AG04449 (cell line): ENCODE results near the gene TTC21B.

Source experiments
- CTCF ChIA-PET: fragments of 350-600 bp; formaldehyde crosslinking; extraction: SDS; loops from one replicate; lab custom pipeline; 2021; ENCODE audit warnings: antibody characterized with exemption; lab: Yijun Ruan, JAX
- POLR2A ChIA-PET: fragments of 400-600, 350-600 bp; formaldehyde crosslinking; extraction: SDS; loops from one replicate; lab custom pipeline; 2020; ENCODE audit warnings: antibody characterized with exemption, inconsistent platforms; lab: Yijun Ruan, JAX
- DNase-seq: peaks from one replicate; pipeline ENCODE4 v3.0.0-alpha.2; 2010; ENCODE audit warnings: low read depth, low spot score
- H3K4me3 ChIP-seq: 2 replicates; pipeline ENCODE4 v1.5.1; 2011; ENCODE audit warnings: low read depth, mild to moderate bottlenecking, control low read depth, low read length
- TF ChIP-seq, protein P1 (sequence below): IDR thresholded peaks from one replicate; pipeline ENCODE4 v1.5.1; 2011; ENCODE audit warnings: mild to moderate bottlenecking, moderate library complexity, low read length, control low read depth, inconsistent platforms; ENCODE audit not compliant: insufficient read depth; ENCODE audit errors: missing control alignments

TTC21B gene

DNA sequence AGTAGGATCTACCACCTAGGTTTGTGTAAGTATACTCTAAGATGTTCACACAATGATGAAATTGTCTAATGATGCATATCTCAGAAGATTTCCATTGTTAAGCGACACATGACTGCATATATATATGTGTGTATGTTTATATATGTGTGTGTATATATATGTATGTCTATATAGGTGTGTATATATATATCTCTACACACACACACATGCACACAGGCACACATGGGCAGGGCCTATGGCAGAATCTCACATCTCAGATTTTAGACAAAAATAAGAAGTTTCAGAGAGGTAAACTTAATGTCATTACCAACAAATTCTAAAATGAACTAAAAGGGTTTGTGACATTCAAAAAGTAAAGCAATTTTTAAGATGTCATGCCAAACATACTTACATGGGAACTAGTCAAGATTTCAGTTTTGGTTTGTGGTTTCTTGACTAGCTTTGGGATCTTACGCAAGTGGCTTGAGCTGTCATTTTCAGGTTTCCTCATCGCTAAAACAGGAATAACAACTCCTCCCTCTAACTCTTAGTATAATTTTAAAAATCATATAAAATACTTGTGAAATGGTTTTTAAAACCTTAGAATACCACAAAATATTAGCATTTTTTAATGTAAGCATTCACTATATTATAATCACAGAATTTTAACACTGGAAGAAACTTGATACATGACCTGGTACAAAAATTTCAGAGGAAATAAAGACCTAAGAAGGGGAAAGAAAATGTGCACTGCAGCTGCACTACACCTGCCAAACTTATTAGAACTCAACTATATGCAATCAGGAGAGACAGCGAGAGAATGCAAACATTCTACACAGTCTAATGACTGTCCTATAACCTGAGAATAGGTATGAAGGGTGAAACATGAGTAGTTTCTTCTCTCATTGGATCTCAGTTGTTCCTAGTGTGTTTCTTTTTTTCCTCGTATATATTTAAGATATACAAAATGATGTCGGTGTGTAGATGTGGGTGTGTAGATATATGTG is 75.7 kb downstream of the TTC21B start:
- CTCF ChIA-PET, result interaction anchor here (0.9 to 1.2 kb wide), 2 partner anchors 186 to 476 kb away, joined by 3 to 4 read pairs; no protein-coding TSS in a partner anchor
- peak; percentile 37 for DNase-seq
- TF ChIP-seq, protein P1, sequence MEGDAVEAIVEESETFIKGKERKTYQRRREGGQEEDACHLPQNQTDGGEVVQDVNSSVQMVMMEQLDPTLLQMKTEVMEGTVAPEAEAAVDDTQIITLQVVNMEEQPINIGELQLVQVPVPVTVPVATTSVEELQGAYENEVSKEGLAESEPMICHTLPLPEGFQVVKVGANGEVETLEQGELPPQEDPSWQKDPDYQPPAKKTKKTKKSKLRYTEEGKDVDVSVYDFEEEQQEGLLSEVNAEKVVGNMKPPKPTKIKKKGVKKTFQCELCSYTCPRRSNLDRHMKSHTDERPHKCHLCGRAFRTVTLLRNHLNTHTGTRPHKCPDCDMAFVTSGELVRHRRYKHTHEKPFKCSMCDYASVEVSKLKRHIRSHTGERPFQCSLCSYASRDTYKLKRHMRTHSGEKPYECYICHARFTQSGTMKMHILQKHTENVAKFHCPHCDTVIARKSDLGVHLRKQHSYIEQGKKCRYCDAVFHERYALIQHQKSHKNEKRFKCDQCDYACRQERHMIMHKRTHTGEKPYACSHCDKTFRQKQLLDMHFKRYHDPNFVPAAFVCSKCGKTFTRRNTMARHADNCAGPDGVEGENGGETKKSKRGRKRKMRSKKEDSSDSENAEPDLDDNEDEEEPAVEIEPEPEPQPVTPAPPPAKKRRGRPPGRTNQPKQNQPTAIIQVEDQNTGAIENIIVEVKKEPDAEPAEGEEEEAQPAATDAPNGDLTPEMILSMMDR, result no peak
- POLR2A ChIA-PET, result no interaction called here
- H3K4me3 ChIP-seq, result no peak overlapping the region

DNA sequence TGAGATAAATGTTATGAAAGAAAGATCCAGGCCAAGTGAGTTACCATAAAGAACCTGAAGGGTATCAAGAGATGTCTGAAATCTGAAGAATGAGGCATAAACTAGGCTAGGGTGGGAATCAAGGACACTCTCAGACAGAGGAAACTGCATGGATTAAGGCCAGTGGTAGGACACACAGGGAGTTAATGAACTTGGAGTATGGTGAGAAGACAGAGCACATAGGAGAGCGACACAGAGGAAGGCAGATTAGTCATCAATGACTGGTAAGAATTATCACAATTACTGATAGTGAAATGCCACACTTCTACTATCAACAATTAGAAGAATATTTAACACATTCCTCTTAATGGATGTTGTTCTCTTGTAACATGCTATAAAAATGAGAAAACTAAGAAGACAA is 76.9 kb downstream of the TTC21B start:
- H3K4me3 ChIP-seq, result no peak overlapping the region
- TF ChIP-seq, protein P1, result no peak
- DNase-seq, result no peak
- ChIA-PET CTCF (interaction anchor here (0.9 to 1.2 kb wide), 2 partner anchors 185 to 474 kb away, joined by 3 to 4 read pairs; no protein-coding TSS in a partner anchor), POLR2A (no interaction called here)

DNA sequence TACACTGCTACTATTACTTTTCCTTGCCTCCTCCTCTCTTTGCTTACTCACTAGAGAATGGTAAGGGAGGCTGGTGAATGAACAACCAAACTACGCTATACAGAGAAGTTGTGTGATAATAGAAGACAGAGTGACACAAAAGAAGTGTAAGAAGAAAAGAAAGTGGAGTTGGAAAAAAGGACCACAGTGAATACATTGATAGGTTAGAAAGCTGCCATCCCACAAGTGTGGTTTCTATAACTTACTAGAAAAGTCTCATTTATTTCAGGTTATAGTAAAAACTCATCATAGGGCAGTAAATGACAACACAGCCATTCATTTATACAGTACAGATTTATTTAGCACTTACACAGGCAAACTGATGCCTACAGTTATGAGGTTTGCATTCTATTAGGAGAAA is 77.3 kb downstream of the TTC21B start:
- ChIA-PET CTCF (interaction anchor here (1.2 kb wide), 1 partner anchor 474 kb away, joined by 4 read pairs; no protein-coding TSS in a partner anchor), POLR2A (no interaction called here)
- TF ChIP-seq, protein P1, result no peak
- no peak overlapping the region for H3K4me3 ChIP-seq
- no peak for DNase-seq

DNA sequence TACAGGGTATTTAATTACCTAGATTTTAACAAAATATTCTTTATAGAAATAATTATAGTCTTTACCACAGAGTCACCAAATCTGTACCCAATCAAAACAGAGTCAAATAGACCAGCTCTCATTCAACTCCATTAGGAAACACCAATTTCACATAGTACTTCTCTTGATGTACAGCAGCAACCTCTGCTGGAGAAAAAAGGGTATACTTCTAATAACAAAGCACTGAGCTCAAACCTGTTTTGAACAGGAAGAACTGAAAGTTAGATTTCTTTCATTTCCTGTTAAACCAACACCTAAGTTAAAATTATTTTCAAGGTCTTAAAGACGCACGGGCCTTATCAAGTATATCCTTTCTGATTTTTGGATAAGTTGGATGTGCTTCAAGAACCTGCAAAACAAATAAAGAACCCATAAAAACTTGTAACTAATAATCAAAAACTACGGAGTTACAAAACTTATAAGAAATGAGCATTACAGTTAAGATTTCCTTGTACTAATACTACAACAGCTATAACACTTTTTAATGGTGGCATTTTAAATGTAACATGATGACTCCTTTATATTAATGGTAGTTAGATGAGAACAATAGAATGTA is 79.0 kb downstream of the TTC21B start:
- ChIA-PET CTCF (interaction anchor here (0.6 to 5.6 kb wide), 23 partner anchors 9 to 882 kb away, joined by 3 to 91 read pairs (median 4); no protein-coding TSS in a partner anchor), POLR2A (no interaction called here)
- H3K4me3 ChIP-seq, result no peak overlapping the region
- TF ChIP-seq, protein P1, result peak; percentile 55
- DNase-seq, result peak; percentile 34

DNA sequence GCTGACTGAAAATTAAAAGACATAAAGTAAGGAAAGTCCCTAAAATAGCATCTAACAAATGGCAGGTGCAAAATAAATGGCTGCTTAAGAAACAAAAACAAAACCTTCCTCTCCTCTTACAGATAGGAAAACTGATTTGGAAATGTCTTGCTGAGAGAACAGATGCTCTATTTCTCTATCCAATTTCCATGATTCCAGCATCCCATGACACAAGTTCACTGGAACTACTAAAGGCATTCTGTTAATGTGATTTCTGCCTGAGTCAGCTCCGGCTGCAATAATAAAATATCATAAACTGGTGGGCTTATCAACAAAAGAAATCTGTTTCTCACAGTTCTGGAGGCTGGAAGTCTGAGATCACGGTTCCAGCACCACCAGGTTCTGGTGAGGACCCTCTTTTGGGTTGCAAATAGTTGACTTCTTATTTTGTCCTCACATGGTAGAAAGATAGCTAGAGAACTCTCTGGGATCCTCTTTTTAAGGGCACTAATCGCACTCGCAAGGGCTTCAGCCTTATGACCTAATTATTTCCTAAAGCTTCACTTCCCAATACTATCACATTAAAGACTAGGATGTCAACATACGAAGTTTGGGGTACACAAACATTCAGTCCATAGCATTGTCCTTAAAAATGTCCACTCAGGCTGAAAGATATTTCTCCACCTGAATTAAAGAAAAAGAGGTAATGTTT is 81.3 kb downstream of the TTC21B start:
- H3K4me3 ChIP-seq, result no peak overlapping the region
- POLR2A ChIA-PET, result interaction anchor here (0.6 kb wide), 1 partner anchor 10 kb away, joined by 3 read pairs; no protein-coding TSS in a partner anchor
- CTCF ChIA-PET, result interaction anchor here (1.3 to 5.6 kb wide), 3 partner anchors 10 to 469 kb away, joined by 3 to 91 read pairs (median 14); no protein-coding TSS in a partner anchor
- TF ChIP-seq, protein P1, result no peak
- DNase-seq, result no peak
